ENCODE results near the gene ARHGDIA.

Gene ARHGDIA

GRCh38 chr17:81821147-81821546, 50.0 kb downstream of the ARHGDIA start:
- DNase-seq = no peak

GRCh38 chr17:81819708-81820107, 51.4 kb downstream of the ARHGDIA start:
- DNase-seq = no peak

- no peak for DNase-seq
Observed at GRCh38 chr17:81817758-81818147, 53.4 kb downstream of the ARHGDIA start.

Measured in amniotic stem cell (primary cell).